PC-3 (cell line): ENCODE data around the gene DDX10.

Source experiments
- CTCF ChIP-seq: fragments of 300-600 bp; sonication (generic); conservative IDR thresholded peaks from 2 replicates; pipeline ENCODE4 v1.5.1; 2017; ENCODE audit warnings: antibody characterized with exemption, low read depth, mild to moderate bottlenecking, low read length
- EZH2 ChIP-seq: fragments of 300-600 bp; sonication (generic); IDR thresholded peaks from one replicate; pipeline ENCODE4 v1.6.1; 2017; ENCODE audit warnings: antibody characterized with exemption, mild to moderate bottlenecking, low read length; ENCODE audit not compliant: unreplicated experiment
- EZH2phosphoT487 ChIP-seq: fragments of 300-600 bp; sonication (generic); IDR thresholded peaks from 2 replicates; pipeline ENCODE4 v1.6.1; 2018; ENCODE audit warnings: mild to moderate bottlenecking, antibody characterized with exemption, low read length, borderline replicate concordance

- TF ChIP-seq CTCF, result no peak
- no peak for TF ChIP-seq EZH2
- TF ChIP-seq EZH2phosphoT487, result no peak
Observed at GRCh38 chr11:108734283-108734682, 69.4 kb downstream of the DDX10 start.
